KBM-7 (cell line): ENCODE measurements around the gene NUP93.
"Not testable (repeated sequence)": the region's sequence is repeated elsewhere in the genome, so short reads cannot be mapped to it uniquely, and the experiment has no call there.

Source experiments
- DNase-seq: peaks from one replicate; pipeline ENCODE4 v3.0.0-alpha.2; 2015
- in situ Hi-C: fragments of 300-500 bp; cut with MboI; formaldehyde crosslinking; loops from 2 replicates; pipeline ENCODE4 v1.14.3; 2020; ENCODE audit warnings: low sequenced_read_pairs, low pct_unique_long_range_greater_than_20kb, mixed read lengths

NUP93 gene

DNA sequence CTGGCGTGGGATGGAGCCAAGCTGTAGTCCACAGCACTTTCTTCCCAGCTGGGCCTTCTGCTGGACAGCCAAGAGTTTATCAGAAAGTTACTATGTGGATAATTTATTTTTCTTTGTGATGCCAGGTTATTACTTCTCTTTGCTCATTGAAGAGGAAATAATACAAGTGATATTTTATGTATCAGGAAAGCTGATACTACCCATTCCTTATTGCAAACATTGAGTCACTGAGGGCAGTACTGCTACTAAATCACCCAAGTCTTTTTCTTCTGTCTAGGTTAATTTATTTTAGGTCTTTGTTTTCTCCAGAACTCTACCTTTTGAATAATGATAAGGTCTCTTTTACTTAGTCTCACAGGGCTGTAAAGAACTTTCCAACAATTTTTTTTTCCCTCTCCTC lies 8.3 kb downstream of the NUP93 start:
- no peak for DNase-seq

DNA sequence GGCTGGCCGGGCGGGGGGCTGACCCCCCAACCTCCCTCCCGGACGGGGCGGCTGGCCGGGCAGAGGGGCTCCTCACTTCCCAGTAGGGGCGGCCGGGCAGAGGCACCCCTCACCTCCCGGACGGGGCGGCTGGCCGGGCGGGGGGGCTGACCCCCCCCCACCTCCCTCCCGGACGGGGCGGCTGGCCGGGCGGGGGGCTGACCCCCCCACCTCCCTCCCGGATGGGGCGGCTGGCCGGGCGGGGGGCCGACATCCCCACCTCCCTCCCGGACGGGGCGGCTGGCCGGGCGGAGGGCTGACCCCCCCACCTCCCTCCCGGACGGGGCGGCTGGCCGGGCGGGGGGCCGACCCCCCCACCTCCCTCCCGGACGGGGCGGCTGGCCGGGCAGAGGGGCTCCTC lies 9.4 kb downstream of the NUP93 start:
- in situ Hi-C loops, DNase-seq: not testable (repeated sequence)

More for the DNA sequence above, 8.3 kb downstream of the NUP93 start:
- in situ Hi-C loops: no loop called here

DNA sequence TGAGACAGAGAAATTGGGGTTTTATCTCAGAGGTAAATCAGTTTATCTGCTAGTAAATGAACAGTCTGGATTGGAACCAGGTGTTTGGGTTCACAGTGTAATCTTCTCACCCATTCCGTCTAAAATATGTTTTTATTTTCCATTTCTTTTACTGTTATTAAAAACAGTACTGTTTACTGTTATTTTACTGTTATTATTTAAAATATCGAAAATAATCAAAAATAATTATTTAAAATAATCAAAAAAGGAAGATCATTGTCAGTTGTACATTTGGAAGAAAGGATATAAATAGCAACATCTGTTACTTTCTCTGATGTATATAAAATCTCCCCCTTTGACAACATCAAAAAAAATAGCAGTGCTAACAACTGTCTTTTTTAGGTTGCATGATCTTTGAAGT lies 11.5 kb downstream of the NUP93 start:
- in situ Hi-C loops: no loop called here
- no peak for DNase-seq

DNA sequence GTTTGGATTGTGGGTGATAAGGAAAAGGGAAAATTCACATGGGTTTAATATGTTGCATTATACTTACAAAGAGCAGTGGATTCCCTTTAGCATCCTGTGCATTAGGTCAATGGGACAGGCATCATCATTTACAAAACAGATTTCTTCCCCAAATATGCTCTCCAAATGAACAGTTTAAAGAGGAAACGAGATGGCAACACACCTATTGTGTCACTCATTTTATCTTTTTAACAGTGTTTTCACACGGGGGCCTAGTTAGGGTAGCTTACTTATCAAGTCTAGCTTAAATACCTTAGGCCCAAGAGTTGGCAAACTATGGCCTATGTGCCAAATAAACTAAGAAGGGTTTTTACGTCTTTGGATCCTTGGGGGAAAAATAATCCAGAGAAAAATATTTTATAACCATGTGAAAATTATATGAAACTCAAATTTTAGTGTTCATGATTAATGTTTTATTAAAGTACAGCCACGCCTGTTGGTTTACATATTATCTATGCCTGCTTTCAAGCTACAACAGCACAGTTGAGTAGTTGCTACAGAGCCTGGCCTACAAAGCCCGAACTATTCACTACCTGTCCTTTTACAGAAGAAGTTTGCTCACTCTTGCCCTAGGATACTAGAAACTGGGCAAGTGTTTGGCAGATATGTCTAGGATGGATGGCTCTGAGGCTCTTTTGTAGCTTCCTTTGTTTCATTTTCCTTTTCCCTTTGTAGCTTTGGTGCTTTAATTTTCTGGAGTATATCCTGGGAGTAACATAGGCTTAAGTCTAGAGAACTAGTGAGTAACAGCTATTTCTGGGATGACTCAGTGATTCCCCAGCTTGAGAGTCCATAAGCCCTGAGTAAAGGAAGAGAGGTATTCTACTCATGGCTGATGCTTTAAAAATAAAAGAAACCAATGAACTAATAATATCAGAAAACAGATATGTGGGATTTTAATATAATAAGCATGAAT lies 12.4 kb downstream of the NUP93 start:
- no peak for DNase-seq
- in situ Hi-C loops: no loop called here

DNA sequence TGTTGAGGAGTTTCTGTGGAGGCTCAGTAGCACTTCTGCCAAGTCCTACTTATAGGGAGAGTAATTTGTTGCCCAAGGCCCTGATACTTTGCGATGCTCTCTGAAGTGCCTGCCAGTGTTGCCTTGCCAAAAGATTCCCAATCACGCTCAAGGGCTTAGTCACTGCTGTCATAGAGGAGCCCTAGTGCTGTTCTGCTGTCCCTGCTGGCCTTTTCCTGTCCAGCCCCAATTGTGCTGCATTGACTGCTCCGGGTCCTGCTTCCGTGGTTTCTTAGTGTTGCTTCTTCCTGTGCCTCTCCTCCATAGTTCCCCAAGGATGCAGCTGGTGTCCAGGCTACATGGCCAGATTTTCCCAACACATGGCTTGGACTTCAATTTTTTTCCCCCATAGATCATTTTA lies 13.9 kb downstream of the NUP93 start:
- in situ Hi-C loops: no loop called here
- DNase-seq: no peak

DNA sequence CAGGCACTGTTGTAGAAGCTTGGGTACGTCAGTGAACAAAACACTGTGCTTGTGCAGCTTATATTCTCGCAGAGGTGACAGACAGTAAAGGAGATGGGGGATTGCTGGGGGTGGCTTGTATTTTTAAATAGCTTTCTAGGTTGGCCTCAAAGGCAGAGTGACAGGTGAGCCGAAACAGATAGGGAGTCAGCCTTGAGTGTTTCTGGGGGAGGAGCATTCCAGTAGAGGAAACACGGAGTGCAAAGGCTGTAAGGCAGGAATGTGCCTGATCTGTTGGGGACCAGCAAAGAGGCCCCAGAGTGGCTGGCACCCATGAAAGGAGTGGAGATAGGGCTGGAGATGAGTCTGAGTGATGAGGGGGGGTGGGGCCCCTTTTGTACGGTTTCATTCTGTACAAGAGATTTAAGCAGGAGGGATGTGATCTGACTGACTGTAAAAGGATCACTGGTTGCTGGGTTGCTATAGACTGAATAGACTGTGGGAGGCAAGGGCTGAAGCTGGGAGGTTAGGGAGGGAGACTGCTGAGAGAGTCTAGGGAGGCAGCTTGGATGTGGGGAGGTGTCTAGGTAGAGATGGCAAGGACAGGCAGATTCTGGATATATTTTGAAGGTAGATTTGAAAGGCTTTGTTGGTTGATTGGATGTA lies 15.2 kb downstream of the NUP93 start:
- DNase-seq: no peak
- in situ Hi-C loops: no loop called here

DNA sequence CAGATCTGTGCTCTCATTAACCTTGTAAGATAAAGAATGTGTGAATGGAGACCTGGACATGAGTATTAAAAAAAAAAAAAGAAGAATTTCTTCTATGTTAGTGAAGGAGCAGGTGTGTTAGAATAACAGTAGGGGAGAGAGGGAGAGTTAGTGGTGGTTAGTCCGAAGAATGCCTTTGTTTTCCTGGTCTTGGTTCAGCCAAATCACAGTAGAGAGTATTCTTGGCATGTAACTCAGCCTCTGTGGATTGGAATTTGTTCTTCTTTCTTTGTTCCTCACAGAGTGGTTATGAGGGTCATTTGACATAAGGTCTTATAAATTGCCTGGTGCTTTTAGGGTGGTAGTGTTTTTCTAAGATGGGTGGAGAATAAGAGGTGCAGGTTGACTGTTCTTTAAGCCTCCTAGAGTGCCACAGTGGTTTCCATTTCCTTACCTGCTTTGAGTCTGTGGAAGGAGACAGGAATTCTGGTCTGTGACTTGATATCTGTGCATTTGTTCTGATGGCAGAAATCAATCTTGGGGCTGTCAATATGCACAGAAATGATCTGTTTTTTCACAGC lies 17.6 kb downstream of the NUP93 start:
- DNase-seq: no peak
- in situ Hi-C loops: no loop called here

DNA sequence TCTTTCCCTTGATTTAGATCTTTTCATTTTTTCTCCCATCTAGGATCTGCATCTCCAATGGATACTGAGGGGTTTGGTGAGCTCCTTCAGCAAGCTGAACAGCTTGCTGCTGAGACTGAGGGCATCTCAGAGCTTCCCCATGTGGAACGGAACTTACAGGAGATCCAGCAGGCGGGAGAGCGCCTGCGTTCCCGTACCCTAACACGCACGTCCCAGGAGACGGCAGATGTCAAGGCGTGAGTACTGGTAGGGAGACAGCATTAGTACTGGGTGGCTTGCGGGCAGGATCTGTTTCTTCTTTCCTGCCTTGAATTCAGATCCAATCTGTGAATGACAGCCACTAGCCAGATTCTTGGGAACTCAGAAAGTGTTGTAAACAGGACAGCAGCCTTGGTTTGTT lies 18.3 kb downstream of the NUP93 start:
- no peak for DNase-seq
- in situ Hi-C loops: no loop called here

DNA sequence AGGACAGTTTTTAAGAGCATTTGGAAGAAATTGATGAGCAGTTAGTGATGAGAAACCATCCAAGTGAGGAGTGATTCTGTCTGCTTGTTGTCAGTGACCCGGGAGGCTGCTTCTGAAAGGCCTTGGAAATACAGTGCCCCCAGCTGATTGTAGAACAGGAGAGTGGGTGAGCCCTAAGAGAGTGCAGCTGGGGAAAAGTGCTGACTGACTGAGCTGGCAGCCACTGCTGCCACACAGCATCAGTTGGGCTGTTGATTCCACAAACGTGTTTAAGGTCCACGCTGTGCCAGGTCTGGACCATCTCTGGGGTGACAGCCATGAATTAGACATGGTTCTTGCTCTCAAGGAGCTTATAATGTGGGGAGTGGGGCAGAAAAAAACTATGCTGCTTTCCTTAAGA lies 18.9 kb downstream of the NUP93 start:
- no peak for DNase-seq
- in situ Hi-C loops: no loop called here

DNA sequence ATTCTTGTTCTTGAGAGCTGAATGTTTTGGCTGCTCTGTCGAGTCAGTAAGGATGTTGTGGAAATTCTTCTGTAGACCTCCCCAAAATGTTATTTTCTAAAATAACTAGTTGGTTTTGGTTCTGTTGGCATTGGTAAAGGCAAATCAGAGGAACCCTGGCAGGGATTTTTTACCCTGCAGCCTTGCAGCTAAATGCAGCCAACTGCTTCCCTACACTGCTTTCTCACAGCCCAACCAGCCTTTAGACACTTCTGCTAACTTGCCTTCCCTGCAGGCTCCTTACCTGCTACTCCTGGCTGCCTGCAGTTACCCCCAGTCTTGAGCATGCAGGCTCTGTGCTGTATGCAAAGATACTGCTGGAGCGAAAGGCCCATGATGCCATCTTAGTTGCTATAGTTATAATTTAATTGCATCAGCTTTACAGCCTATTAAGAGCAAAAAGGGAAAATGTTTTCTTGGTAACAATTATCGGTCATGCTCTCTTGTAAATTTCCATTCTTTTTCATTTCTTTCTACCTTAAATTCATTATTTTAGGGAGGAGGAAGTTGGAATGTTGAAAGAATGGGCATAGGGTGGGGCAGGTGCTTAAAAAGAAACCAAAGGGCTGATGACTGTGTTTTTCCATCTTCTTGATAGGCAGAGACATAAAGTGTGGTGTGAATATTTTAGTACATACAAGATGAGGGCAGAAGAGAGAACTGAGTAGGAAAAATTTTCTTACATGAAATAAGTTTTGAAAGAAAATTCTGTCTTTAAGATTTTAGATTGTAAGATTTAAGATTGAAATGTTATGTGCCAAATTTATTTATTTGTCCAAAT lies 20.0 kb downstream of the NUP93 start:
- DNase-seq: no peak
- in situ Hi-C loops: no loop called here

DNA sequence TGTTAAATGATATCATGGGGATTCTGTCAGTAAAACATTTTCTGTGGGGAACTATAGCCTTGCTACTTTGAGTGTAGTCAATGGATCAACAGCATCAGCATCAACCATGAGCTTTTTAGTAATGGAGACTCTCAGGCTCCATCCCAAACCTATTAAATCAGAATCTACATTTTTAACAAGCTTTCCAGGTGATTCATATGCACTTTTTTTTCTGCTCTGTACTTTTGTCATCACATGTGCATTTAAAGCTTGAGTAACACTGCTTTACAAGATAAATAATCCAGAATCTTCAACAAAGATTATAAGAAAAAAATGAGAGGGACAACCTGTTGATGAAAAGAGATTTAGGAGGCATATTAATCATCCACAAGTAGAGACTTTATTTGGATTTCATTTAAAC lies 23.5 kb downstream of the NUP93 start:
- in situ Hi-C loops: no loop called here
- no peak for DNase-seq

DNA sequence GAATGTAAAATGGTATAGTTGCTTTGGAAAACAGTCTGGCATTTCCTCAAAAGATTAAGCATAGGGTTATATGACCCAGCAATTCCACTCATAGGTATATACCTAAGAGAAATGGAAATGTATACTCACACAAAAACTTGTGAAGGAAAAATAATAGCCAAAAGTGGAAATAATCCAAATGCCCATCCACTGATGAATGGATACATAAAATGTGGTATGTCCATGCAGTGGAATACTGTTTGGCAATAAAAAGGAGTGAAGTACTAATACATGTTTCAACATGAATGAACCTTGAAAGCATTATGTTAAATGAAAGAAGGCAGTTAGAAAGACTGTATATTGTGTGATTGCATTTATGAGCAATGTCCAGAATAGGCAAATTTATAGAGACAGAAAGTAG lies 25.1 kb downstream of the NUP93 start:
- no peak for DNase-seq

DNA sequence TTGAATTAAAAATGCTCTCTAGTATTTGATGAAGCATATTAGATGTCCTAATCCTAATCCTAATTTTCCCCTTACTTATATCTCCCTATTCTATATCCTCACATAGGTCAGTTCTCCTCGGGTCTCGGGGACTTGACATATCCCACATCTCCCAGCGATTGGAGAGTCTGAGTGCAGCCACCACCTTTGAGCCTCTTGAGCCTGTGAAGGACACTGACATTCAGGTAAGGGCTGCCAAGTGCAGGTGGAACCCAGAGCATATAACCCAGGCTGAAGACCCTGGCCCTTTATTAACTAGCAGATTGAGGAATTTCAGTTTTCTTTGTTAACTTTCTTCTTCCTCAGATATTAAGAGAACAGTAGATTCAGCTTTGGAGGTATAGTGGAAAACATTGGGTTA lies 28.5 kb downstream of the NUP93 start:
- in situ Hi-C loops: no loop called here
- no peak for DNase-seq

More for the DNA sequence above, 25.1 kb downstream of the NUP93 start:
- in situ Hi-C loops: no loop called here

DNA sequence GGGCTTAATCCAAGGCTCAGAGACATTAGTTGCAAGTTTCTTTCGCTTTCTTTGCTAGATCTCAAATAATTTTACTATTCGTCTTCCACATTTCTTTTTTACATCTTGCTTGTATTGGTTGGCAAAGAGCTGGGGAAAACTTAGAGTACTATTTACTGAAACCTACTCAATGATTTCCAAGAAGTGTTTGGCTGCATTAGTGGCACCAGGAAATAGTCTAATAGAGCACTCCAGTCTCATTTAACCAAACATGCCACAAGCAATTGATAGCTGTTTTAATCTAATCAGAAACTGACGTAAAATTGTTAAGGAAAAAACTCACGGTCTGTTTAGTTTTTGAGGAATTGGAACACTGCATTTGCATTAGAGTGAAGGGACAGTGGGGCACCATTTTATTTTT lies 29.0 kb downstream of the NUP93 start:
- in situ Hi-C loops: no loop called here
- DNase-seq: no peak

DNA sequence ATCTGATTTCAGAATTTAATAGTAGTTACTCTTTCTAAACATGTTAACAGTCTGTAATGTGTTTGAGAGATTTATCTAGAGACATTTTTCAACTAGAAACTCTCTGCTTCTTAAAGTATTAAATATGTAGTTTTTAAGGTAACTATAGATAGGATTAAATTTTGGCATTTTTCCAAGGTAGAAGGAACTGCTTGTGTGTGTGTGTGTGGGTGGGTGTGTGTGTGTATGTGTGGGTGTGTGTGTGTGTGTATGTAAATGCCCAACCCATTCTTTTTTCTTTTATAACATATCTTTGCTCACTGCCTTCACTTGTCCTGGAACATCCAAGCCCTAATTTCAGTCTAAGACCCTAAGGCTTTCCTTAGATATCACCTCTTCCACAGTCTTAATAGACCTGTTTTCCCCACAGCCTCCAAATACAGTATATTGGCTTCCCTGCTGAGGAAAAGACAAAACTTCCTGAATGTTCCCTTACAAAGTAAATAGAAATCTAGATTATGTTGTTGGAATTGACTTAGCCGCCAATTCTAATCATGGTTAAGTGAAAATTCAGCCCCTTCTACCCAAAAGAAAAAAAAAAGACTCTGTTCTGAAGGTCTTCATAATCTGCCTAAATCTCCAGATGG lies 33.5 kb downstream of the NUP93 start:
- no peak for DNase-seq
- in situ Hi-C loops: no loop called here

DNA sequence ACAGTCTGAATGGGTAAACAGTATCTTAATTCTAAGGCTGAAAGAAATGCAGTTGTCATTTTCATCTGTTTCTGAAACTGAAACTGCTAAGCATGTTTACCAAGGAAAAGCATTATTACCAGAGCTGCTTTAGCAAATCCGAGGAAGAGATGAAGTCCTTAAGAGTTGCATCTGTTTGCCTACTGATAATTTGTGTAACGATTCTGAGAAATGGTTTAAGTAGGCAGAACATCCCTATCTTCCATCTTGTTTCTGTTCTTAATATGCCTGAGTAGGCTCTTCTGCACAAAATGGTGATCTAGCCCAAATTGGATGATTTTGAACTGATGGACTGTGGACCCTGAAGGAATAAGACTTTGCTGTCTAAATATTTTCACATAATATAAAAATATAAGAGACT lies 34.9 kb downstream of the NUP93 start:
- in situ Hi-C loops: no loop called here
- no peak for DNase-seq

DNA sequence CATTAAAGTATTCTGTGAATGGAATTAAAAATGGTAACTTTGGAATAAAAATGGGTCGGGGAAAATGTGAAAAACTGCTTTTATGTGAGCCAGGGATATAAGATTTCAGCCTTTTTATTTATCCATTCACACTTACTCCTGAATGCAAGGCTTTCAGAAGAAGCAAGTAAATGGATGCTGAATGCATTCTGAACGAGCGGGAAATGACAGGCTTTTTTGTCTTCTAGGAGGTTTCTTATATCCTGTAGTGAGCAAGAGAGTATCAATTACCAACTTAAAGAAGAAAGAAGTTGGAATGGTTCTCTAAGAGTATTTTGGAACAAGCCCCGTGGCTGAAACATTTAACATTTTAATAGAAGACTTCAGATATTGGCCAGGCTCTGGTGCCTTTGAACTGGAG lies 36.0 kb downstream of the NUP93 start:
- in situ Hi-C loops: no loop called here
- no peak for DNase-seq

DNA sequence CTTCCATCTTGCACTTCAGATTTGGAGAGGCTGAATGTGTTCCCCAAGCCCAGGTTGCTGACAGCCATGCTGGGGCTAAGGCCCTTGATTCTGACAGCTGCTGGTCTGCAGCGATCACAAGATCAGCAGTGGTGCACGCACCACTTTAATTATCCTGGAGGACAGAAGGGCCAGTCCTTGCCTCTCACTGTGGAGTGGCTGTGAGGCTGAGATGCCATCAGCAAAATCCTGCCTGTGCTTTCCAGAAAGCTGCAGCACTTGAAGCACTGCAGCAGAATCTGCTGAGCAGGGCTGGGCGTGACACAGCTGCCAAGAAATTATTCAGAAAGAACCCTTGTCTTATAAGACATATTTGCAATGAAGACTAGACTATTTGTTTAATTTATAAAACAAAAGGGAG lies 37.1 kb downstream of the NUP93 start:
- DNase-seq: no peak
- in situ Hi-C loops: no loop called here

DNA sequence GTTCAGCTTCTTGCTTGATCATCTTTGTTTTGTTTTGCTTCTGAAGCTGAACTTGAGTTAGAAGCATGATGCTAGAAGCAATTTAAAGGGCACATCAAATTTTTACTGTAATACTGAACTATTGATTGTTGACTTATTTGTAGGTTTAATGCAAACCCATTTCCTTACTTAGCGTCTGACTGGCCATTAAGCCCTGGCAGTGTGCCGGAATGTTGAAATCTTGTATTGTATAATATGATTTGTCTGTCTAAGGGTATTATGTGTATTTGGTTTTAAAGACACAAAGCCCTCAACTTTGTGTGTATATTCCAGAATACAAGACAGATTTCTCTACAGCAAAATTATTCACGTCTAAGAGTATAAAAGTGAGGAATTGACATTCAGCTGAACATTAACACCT lies 39.7 kb downstream of the NUP93 start:
- no peak for DNase-seq
- in situ Hi-C loops: no loop called here
